Panc1 (cell line): ENCODE data around the gene AHDC1.

Experiments
- POLR2AphosphoS5 ChIP-seq: IDR thresholded peaks from 2 replicates; pipeline ENCODE4 v1.6.1; 2012; ENCODE audit warnings: mild to moderate bottlenecking, low read depth, low read length, moderate library complexity
- SIN3A ChIP-seq: IDR thresholded peaks from 2 replicates; pipeline ENCODE4 v1.6.1; 2012; ENCODE audit warnings: low read depth, mild to moderate bottlenecking, low read length, moderate library complexity, borderline replicate concordance; ENCODE audit not compliant: insufficient read depth
- TCF7L2 ChIP-seq: IDR thresholded peaks from 2 replicates; pipeline ENCODE4 v1.6.1; 2011; ENCODE audit warnings: mild to moderate bottlenecking, low read depth, low read length, inconsistent platforms
- TF ChIP-seq, protein P1 (sequence below): fragments of 450-650 bp; IDR thresholded peaks from 2 replicates; pipeline ENCODE4 v1.5.1; 2017; ENCODE audit warnings: mild to moderate bottlenecking
- TF ChIP-seq, protein P2 (sequence below), 2 experiments: IDR thresholded peaks; 2 replicates each; pipeline ENCODE4 v1.6.1; 2011 to 2012; ENCODE audit warnings: low read depth in 2 of 2, control low read depth in 1 of 2, low read length in 1 of 2, mild to moderate bottlenecking in 1 of 2, moderate library complexity in 1 of 2; ENCODE audit not compliant: insufficient read depth in 1 of 2

DNA sequence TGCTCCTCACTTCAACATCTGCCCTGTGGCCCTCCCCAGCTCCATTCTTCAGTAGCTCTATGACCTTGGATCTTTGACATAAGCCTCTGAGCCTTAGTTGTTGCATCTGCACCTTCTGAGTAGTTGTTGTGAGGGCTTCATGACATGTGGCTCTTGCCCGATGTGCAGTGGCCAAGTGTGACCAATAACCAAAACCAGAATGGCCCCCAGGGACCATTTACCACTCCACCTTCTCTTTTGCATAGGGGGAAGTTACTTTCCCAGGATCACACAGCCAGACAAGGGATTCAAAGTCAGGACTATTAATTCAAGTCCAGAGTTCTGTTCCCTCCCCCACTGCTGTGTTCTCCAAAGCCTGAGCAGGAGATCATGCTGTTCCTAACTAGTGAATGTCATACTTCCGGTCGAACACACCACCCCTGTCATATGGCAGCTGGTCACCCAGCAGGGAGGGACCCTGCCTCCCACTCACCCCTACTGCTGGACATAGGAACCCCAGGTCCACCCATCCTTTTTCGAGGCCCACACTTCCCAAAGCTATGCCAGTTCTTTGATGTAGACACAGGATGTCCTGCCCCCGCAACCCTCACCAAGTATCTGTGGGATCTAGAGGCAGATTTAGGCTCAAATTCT lies 27.0 kb upstream of the AHDC1 start:
- TF ChIP-seq, protein P1, sequence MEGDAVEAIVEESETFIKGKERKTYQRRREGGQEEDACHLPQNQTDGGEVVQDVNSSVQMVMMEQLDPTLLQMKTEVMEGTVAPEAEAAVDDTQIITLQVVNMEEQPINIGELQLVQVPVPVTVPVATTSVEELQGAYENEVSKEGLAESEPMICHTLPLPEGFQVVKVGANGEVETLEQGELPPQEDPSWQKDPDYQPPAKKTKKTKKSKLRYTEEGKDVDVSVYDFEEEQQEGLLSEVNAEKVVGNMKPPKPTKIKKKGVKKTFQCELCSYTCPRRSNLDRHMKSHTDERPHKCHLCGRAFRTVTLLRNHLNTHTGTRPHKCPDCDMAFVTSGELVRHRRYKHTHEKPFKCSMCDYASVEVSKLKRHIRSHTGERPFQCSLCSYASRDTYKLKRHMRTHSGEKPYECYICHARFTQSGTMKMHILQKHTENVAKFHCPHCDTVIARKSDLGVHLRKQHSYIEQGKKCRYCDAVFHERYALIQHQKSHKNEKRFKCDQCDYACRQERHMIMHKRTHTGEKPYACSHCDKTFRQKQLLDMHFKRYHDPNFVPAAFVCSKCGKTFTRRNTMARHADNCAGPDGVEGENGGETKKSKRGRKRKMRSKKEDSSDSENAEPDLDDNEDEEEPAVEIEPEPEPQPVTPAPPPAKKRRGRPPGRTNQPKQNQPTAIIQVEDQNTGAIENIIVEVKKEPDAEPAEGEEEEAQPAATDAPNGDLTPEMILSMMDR = no peak
- TF ChIP-seq TCF7L2 = no peak
- TF ChIP-seq, protein P2, sequence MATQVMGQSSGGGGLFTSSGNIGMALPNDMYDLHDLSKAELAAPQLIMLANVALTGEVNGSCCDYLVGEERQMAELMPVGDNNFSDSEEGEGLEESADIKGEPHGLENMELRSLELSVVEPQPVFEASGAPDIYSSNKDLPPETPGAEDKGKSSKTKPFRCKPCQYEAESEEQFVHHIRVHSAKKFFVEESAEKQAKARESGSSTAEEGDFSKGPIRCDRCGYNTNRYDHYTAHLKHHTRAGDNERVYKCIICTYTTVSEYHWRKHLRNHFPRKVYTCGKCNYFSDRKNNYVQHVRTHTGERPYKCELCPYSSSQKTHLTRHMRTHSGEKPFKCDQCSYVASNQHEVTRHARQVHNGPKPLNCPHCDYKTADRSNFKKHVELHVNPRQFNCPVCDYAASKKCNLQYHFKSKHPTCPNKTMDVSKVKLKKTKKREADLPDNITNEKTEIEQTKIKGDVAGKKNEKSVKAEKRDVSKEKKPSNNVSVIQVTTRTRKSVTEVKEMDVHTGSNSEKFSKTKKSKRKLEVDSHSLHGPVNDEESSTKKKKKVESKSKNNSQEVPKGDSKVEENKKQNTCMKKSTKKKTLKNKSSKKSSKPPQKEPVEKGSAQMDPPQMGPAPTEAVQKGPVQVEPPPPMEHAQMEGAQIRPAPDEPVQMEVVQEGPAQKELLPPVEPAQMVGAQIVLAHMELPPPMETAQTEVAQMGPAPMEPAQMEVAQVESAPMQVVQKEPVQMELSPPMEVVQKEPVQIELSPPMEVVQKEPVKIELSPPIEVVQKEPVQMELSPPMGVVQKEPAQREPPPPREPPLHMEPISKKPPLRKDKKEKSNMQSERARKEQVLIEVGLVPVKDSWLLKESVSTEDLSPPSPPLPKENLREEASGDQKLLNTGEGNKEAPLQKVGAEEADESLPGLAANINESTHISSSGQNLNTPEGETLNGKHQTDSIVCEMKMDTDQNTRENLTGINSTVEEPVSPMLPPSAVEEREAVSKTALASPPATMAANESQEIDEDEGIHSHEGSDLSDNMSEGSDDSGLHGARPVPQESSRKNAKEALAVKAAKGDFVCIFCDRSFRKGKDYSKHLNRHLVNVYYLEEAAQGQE (IDR thresholded peaks at IDR 0.05; ENCODE audit: insufficient read depth in 1 of 2, low read depth in 2 of 2, low read length in 1 of 2) = no peak
- TF ChIP-seq POLR2AphosphoS5 = no peak
- no peak for TF ChIP-seq SIN3A
